Peyer's patch (tissue), 4 donors: Measurements from ENCODE around the gene JPT2.

ENCODE experiments used
- POLR2A ChIP-seq, 2 donors: fragments of 450-650 bp; IDR thresholded peaks; one replicate each; pipeline ENCODE4 v1.5.1; 2017; ENCODE audit warnings: antibody characterized with exemption in 2 of 2, mild to moderate bottlenecking in 2 of 2, moderate library complexity in 2 of 2
- TF ChIP-seq, protein P1 (sequence below), 6 experiments: fragments of 450-650 bp in 4 of 6; fragments of 200-600 bp in 2 of 6; sonication (generic) in 1 of 6; IDR thresholded peaks; one replicate each; pipeline ENCODE4 v1.5.1; 2017 to 2019; ENCODE audit warnings: antibody characterized with exemption in 6 of 6, mild to moderate bottlenecking in 3 of 6, moderate library complexity in 1 of 6

DNA sequence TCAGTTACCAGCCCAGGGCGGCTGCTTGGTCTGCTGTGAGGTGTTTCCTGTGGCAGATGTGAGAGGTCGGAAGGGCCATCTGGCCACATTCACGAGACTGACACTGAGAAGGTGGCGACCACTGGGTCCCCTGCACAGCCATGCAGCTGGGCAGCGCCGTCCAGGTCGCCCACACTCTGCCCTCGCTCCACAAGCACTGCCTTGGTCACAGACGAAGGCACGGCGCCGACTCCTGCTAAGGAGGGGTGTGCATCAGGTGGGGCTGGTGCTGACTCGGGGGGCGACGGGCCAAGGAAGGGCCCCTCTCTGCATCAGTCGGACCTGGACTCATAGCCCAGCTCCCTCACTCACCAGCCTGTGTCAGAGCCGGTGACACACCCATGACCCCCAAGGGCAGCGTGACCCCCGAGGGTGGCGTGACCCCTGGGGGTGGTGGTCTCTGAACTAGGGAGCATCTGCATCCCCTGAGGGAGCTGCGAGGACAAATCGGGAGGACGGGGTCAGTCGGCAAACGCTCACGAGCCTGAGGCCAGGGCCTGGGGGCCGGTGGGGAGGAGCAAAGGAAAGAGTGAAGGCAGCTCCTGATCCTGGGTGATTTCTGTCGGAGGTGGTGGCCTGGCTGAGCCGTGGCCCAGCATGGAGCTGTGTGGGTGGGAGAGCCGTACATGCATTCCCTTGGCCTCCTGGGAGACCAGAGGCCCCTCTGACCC, 62.9 kb downstream of the JPT2 start:
- TF ChIP-seq POLR2A (IDR thresholded peaks at IDR 0.05) = no peak
- TF ChIP-seq, protein P1, sequence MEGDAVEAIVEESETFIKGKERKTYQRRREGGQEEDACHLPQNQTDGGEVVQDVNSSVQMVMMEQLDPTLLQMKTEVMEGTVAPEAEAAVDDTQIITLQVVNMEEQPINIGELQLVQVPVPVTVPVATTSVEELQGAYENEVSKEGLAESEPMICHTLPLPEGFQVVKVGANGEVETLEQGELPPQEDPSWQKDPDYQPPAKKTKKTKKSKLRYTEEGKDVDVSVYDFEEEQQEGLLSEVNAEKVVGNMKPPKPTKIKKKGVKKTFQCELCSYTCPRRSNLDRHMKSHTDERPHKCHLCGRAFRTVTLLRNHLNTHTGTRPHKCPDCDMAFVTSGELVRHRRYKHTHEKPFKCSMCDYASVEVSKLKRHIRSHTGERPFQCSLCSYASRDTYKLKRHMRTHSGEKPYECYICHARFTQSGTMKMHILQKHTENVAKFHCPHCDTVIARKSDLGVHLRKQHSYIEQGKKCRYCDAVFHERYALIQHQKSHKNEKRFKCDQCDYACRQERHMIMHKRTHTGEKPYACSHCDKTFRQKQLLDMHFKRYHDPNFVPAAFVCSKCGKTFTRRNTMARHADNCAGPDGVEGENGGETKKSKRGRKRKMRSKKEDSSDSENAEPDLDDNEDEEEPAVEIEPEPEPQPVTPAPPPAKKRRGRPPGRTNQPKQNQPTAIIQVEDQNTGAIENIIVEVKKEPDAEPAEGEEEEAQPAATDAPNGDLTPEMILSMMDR (IDR thresholded peaks at IDR 0.05) = no peak
